HG02870 (cell line): Measurements from ENCODE around the gene UBASH3B.

ENCODE experiments used
- ATAC-seq: cut with Tn5 transposase; IDR thresholded peaks from one replicate; pipeline ENCODE4 v1.9.1; 2021; ENCODE audit warnings: mild to moderate bottlenecking, moderate library complexity; ENCODE audit not compliant: unreplicated experiment

Gene UBASH3B

GRCh38 chr11:122777343-122777742, 121.8 kb downstream of the UBASH3B start:
- ATAC-seq: no peak

- ATAC-seq: no peak
These were observed 122.6 kb downstream of the UBASH3B start for GRCh38 chr11:122778148-122778547.

- no peak for ATAC-seq
These were observed 123.6 kb downstream of the UBASH3B start for GRCh38 chr11:122779047-122779629.

- no peak for ATAC-seq
These were observed 124.9 kb downstream of the UBASH3B start for GRCh38 chr11:122780296-122780949.

GRCh38 chr11:122781378-122782195, 126.1 kb downstream of the UBASH3B start:
- ATAC-seq: peak; percentile 83

- ATAC-seq: no peak
These were observed 126.7 kb downstream of the UBASH3B start for GRCh38 chr11:122782222-122782621.

- ATAC-seq: no peak
These were observed 128.9 kb downstream of the UBASH3B start for GRCh38 chr11:122784325-122784955.

GRCh38 chr11:122785031-122785541, 129.6 kb downstream of the UBASH3B start:
- no peak for ATAC-seq

GRCh38 chr11:122786896-122787295, 131.4 kb downstream of the UBASH3B start:
- ATAC-seq: no peak

- ATAC-seq: no peak
These were observed 133.4 kb downstream of the UBASH3B start for GRCh38 chr11:122788781-122789535.

- ATAC-seq: no peak
These were observed 134.4 kb downstream of the UBASH3B start for GRCh38 chr11:122789907-122790306.

- no peak for ATAC-seq
These were observed 135.9 kb downstream of the UBASH3B start for GRCh38 chr11:122791411-122791810.

GRCh38 chr11:122791836-122792235, 136.3 kb downstream of the UBASH3B start:
- ATAC-seq: no peak

- no peak for ATAC-seq
These were observed 138.0 kb downstream of the UBASH3B start for GRCh38 chr11:122793515-122793914.

- no peak for ATAC-seq
These were observed 139.8 kb downstream of the UBASH3B start for GRCh38 chr11:122795307-122795706.

GRCh38 chr11:122796128-122796717, 140.7 kb downstream of the UBASH3B start:
- ATAC-seq: peak; percentile 67

GRCh38 chr11:122797651-122798050, 142.1 kb downstream of the UBASH3B start:
- no peak for ATAC-seq

GRCh38 chr11:122799406-122800105, 144.0 kb downstream of the UBASH3B start:
- ATAC-seq: no peak

- no peak for ATAC-seq
These were observed 147.4 kb downstream of the UBASH3B start for GRCh38 chr11:122802876-122803275.

GRCh38 chr11:122803306-122803705, 147.8 kb downstream of the UBASH3B start:
- no peak for ATAC-seq
